ENCODE measurements around the gene RFX2.
"Not testable (repeated sequence)": the region's sequence is repeated elsewhere in the genome, so short reads cannot be mapped to it uniquely, and the experiment has no call there.

RFX2 gene

GRCh38 chr19:6010107-6010506, 100.2 kb downstream of the RFX2 start:
- no peak for DNase-seq

GRCh38 chr19:6007866-6008265, 102.4 kb downstream of the RFX2 start:
- no peak for DNase-seq

- DNase-seq, result no peak
These were observed 103.4 kb downstream of the RFX2 start for GRCh38 chr19:6006896-6007295.

- DNase-seq, result not testable (repeated sequence)
These were observed 104.2 kb downstream of the RFX2 start for GRCh38 chr19:6006070-6006446.

GRCh38 chr19:6005321-6006069, 104.8 kb downstream of the RFX2 start:
- DNase-seq, result no peak

GRCh38 chr19:6003976-6004375, 106.3 kb downstream of the RFX2 start:
- no peak for DNase-seq

GRCh38 chr19:6002591-6002990, 107.7 kb downstream of the RFX2 start:
- DNase-seq, result no peak

- DNase-seq, result no peak
These were observed 110.0 kb downstream of the RFX2 start for GRCh38 chr19:6000228-6000847.

GRCh38 chr19:5999693-6000092, 110.6 kb downstream of the RFX2 start:
- no peak for DNase-seq

GRCh38 chr19:5997371-5997770, 112.9 kb downstream of the RFX2 start:
- DNase-seq, result no peak

- DNase-seq, result no peak
These were observed 113.5 kb downstream of the RFX2 start for GRCh38 chr19:5996623-5997320.

- no peak for DNase-seq
These were observed 114.2 kb downstream of the RFX2 start for GRCh38 chr19:5996102-5996501.

- no peak for DNase-seq
These were observed 114.7 kb downstream of the RFX2 start for GRCh38 chr19:5995606-5996005.

GRCh38 chr19:5994405-5995165, 115.7 kb downstream of the RFX2 start:
- DNase-seq, result no peak

GRCh38 chr19:5993648-5994358, 116.5 kb downstream of the RFX2 start:
- DNase-seq, result no peak

GRCh38 chr19:5993201-5993600, 117.1 kb downstream of the RFX2 start:
- no peak for DNase-seq

- no peak for DNase-seq
These were observed 117.5 kb downstream of the RFX2 start for GRCh38 chr19:5992756-5993155.

- no peak for DNase-seq
These were observed 119.0 kb downstream of the RFX2 start for GRCh38 chr19:5991244-5991838.

GRCh38 chr19:5990289-5990797, 120.0 kb downstream of the RFX2 start:
- DNase-seq, result no peak

GRCh38 chr19:5989388-5990074, 120.8 kb downstream of the RFX2 start:
- no peak for DNase-seq
